ENCODE data around the gene PPT2.

The PPT2 gene, protein sequence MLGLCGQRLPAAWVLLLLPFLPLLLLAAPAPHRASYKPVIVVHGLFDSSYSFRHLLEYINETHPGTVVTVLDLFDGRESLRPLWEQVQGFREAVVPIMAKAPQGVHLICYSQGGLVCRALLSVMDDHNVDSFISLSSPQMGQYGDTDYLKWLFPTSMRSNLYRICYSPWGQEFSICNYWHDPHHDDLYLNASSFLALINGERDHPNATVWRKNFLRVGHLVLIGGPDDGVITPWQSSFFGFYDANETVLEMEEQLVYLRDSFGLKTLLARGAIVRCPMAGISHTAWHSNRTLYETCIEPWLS

DNA sequence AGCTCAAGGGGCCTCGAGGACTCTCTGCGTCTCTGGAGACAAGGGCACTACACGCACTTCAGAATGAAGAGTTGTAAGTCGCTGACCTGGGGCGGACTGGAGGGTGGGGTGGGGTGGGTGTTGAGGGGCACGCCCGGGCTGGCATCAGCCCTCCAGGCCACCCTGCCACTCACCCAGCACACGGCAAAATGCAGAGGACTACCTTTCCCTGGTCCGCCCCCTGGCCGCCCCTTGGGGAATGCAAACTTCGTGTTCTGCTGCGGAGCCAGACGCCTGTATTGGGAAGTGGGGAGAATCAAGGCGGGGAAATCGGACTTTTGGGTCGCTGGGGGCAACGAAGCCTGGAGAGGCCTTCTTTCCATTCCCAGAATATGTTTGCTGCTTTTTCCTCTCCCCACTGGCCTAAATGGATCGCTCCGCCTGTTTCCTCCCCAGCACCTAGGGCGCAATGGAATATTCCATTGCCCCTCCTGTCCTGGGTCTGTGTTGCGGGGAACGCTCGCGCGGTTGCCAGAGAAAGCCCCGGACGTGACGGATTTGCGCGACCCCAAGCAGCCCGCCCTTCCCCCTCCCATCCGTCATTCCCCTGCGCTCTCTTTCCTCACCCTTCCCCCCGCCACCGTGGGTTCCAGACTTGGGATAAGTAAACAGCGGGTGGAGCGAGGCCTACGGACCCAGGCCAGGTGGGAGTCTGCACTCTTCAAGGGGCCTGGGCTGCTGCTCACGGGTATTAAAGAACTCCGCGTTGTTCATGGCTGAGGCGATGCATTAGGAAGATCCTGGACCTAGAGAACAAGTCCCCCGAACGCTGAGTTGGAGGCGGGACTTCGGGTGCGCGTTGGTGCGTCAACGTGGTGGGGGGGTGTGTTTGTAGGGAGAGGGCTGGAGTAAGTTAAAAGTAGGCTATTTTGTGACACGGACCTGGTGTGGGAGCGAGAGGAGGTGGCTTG is at the start of gene PPT2:
Gene PPT2, plus strand, starts transcription at position 578 of the 950 bp plus-strand sequence. CDS start 454 bp downstream, outside the sequence.
- DNase-seq, result peak; percentile 93

DNA sequence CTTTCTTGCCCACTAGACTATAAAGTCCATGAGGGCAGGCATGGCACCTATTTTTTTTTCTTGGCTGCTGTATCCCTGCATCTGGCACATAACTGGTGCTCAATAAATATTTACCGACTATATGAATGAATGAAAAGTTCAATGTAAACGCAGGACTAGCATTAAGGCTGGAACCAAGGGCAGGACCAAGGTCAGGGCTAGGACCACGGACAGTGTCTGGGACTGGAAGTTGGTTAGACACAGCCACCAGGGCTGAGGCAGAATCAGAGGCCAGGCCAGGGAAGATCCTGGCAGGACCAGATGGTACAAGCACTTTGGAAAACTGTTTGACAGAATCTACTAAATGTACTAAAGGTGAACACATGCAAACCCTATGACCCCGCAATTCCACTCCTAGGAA is 48.5 kb upstream of the PPT2 start:
- no peak for DNase-seq

DNA sequence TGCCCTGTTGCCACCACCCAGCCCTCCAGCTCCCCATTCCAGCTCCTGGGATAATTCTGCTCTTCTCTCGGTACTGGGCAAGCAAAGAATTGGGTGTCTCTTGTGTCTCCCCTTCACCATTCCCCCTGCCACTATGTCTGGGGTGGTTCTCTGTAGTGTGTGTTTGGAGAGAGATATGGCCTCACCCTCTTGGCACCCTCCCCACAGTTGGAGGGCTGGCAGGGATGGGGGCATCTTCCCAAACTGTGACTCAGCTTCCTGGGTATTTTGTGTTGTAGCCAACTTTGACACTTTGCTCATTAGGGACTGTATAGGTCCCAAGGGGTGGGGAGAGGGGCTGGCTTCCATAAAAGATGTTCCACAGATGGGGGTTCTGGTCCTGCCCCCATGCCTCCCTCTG is 46.5 kb upstream of the PPT2 start:
- DNase-seq, result no peak

DNA sequence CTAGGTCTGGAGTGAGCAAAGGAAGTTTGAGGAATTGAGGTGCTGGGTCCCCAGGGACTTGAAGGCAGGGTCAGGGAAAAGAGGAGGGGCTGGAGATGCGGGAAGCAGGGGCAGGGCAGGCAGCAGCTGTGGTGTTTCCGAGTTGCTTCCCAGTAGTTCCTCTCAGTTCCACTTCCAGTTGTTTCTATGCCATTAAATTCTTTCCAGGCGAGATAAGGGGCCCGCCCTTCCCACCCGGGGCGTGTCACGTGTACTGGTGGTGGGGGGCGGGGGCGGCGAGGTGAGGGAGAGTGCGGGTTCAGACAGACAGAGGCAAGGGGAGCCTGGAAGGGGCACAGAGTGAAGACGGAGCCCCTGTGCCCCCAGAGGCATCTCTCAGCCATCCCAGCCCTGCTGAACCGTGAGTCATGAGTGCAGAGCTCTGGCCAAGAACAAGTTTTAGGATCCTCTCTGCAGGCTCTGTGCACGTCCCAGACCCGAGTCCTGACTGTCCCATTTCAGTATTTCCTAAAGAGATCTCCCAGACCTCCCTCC is 45.8 kb upstream of the PPT2 start:
- DNase-seq, result peak; percentile 59

DNA sequence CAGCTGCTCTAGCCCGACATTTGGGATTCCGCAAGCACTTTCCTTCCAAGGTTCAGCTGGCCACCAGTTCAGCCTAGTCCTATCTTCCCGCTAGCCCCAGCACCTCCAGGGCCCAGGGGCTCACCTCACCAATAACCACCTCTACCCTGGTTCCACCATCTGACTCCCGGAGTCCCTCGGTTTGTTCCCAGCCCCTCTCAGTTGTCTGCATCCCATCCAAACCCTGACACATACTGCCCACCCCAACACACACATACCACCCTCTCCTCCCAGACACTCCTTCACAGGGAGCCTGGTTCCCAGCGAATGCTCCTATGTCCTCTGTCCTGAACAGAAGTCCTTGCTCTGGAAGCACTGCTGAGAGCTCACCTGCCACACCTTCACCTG is 45.2 kb upstream of the PPT2 start:
- no peak for DNase-seq

DNA sequence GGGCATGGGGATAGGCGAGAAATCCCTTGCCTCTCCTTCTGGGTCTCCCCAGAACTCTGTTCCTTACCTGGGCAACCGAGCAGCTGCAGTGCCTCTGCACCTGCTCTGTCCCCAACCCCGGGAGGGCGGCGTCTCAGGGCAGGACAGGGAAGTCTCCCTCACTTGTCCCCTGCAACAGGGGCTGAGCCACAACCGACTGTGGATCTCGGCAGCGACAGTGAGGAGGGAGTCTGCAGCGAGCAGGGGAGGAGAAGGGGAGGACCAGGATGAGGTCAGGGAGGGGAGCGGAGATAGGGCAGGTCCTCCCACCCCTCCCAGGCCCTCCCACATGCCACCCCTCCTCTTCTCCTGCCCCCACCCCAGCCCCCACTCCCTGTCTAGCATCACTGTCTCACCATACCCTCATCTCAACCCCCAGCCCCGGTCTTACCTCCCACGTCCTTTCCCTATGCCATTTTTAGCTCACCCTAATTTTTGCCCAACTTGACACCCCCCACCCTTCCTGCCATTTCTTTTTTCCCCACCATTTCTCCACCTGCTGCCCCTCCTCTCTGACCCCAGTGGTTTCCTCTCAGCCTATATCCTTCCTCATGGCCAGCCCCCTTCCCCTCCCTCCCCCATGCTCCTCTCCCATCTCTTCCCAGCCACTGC is 44.7 kb upstream of the PPT2 start, which contains the start of gene TNXB:
Gene TNXB, minus strand, starts transcription at position 225 of the 651 bp plus-strand sequence. CDS start 11,140 bp downstream, outside the sequence.
- DNase-seq, result no peak

DNA sequence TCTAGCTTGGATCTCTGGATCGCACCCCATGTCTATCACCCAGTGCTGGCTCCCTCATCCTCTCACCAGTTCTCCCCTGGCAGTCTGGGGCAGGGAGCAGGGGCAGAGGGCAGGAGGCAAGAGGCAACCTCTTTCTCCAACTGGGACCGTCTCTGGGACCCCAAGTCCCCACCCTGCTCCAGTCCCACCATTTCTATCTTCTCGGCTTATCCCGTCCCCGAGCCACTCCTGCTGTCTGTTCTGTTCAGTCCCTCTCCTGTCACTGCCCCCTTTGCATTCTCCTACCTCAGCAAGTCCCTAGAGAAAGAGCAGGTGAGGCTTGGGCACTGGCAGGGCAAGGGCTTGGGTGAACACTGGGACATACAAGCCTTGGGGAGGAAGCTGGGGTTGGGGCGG is 44.2 kb upstream of the PPT2 start:
- no peak for DNase-seq

DNA sequence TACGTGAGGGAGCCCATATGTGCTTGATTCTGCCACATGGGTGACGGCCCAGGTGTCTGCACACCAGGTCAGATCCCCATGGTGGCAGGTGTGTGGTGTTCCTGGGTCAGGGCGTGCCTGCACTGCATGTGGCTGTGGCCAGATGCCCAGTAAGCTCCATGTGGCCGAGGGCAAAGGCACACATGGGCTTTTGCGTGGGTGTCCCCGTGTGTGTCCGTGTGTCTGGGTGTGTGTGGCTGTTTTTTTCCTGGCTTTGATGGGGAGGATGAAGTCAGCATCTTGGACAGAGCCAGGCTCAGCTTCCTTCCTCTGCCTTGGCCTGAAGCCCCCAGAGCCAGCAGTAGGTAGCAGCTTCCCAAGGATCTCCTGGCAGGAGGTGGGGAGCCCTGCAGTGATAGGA is 43.3 kb upstream of the PPT2 start:
- DNase-seq, result no peak

DNA sequence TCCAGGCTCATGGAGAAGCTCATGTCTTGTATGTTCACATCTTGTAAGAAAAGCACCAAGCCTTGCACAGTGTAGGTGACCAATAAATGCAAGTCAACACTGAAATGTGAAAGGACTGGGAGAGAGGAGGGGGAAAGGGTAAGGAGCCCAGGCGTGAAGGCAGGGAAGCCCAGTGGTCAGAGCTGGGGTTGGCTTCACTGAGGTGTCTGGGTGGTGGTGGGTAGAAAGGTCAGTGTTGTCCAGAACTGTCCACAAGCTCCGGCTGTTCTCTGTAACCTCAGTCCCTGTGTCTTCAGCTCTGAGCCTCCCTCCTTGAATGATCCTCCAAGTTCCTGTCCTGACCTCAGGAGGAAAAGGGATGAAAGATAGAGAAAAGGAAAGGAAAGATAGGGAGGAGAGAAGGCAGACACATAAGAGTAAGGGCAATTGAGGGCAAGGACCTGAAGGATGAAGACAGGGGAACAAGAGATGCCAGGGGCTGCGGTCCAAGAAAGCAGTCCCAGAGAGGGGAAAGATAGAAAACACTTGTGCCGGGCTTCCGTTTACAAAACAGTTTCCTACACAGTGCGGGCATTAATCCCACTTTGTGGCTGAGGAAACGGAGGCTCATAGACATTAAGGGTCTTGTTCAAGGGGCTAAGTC is 42.4 kb upstream of the PPT2 start:
- DNase-seq, result no peak

DNA sequence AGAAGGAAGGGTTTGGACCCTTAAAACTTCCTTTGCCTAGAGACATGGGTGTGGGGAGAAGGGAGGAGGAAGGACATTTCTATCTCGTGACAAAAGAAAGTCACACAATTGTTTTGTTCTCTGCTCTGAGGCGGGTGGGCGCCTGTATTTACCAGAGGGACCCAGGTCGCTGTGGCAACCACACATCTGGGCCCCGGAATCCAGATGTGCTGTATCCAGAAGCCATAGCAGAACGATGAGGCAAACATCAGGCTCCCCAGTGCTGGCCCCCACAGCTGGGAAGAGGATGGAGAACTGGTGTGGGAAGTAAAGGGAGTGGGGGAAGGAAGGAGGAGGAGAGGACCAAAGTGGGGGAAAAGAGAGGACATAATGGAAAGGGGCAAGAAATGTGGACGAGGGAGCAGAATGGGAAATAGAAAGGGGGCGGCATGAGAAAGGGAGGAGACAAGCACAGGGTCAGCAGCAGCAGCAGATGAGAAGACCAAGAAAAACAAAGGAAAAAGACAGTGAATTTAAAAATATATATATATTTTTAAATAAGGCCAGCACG is 41.4 kb upstream of the PPT2 start:
- DNase-seq, result no peak

DNA sequence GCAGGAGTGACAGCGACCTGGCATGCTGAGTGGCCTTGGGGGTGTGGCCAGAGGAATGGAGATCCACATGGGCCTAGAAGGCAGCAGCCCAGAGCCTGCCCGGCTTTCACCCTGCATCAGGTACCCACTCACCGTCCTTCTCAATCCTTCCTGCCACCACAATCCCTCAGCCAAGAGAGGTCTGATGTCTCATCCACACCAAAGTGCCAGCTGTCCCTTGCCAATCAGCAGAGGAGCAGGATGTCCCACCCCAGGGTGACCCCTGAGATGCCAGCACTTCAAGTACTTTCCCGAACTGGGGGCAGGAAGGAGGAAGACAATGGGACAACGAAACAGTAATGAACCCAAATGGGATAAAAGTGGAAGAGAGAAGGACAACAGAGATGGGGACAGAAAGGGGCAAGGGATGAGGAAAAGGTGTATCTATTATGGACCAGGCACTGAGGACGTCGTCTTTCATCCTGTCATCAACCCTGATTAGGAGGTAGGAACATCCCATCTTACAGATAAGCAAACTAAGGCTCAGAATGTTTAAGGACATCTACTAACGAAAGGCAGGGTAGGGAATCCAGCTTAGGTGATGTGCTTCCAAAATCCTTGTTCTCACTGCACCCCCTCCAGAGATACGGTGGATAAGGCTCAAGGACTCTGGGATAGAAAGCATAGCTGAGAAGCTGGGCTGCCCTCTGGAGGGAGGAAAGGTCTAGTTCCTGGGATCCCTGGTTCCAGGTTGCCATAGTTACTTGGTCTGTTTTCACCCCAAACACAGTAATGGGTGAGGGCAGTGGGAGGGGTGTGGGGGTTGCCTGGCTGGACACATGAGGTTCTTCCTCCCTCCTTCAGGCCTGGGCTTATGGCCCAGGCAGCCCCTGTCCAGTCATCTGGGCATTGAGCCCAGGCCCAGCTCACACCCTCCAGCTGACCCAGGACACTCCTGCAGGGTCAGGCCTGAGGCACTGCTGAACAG is 40.3 kb upstream of the PPT2 start:
- peak; percentile 98 for DNase-seq

DNA sequence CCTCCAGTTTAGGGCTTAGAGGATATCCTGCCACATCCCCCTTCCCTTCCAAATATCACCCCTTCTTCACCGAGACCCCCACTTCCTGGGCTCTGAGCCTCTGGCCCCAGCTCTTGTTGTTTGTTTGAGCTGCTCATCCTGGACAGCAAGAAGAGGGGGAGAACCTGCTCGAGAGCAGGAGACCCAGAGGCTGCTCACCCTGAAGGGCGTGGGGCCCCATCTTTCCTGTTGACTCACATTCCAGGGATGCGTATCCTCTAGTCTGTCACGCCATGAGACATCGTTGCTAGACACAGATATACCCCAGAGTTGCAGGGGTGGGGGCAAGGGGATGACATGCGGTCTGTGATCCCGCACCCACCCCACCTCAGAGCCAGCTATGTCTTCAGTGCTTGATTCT is 39.1 kb upstream of the PPT2 start:
- peak; percentile 82 for DNase-seq

DNA sequence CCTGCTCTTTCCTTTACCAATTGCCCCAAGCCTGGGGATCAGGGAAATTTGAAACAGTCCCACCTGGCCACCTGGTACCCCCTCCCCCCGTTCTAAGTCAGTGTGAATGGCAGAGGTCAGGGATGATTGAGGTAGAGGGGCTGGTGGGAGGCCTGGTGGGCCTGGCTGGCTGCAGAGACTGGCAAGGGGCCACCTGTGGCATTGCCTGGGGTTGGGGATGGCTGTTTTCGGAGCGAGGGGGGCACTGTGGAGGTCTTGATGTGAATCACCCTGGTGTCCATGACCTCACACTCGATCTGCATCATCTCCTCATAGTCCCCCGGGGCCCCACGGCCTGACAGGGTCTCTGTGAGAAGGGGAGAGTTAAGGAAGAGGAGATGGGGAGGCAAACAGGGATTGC is 38.3 kb upstream of the PPT2 start:
- DNase-seq, result no peak

DNA sequence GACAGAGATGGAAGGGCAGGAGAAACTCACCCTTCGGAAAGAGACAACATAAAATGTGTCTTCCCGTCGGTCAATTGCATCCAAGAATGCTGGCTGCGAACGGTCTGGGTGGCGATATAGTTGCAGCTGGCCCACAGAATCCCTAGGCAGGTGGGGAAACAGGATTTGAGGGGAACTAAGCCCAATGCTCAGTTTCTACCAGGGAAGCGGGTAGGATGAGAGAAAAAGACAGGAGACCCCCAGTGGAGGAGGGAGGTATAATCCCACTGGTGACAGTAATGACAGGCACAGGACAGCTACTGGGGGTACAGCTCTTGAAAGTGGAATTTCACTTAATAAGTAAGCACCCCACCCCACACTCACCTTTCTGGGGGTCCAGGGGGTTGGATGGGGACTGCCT is 37.3 kb upstream of the PPT2 start:
- peak; percentile 19 for DNase-seq

DNA sequence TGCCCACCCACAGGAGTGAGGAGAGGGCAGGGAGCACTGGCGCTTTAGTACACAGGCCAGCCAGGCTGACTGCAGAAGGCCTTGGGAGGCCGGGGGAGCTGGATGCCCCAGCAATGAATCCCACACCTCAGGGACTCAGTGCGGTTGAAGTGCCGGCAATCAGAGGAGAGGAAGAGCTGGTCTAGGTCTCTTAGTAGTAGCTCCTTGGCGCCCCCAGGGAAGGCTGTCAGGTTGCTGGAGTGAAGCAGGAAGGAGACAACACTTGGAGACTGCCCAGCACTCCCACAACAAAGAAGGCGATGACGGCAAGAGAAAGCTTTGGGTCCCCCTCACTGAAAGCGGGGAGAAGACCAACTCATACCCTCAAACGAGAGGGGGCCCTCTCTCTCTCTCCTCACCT is 36.5 kb upstream of the PPT2 start:
- DNase-seq, result no peak

DNA sequence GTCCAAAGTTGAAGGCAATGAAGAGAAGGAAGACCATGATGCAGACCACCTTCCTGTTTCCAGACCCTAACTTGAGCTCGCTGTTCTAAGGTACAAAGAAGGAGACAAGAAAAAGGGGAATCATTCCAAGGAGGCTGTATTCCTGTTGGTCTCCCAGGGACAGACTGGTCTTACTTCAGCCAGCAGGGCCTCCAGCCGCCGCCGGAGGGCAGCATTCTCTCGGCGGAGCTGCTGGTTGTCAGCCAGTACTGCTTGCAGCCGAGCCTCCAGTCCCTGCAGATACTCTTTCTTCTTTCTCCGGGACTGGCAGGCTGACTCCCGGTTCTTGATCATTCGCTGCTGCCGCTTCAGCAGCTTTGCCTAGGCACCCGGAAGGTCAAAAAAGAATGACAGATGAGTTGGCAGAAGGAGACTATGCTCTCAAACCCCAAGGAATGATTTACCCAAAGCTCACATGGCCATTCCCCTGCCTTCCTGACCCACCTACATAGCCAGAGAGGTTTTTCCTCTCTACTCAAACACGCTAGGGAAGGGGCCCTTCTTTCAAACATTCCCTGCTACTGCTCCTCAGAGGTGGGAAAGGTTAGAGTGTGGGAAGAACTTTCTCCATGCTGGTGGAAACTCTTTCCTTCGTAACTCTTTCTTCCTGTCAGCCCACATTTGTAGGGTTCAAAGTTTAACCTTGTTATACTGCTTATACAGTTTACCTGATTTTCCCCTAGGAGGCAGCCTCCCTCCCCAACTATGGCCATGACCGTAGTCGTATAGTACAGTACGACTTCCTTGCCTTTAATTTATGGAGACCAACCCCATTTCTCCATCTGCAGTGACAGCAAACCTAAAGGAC is 34.9 kb upstream of the PPT2 start:
- DNase-seq, result peak; percentile 77

DNA sequence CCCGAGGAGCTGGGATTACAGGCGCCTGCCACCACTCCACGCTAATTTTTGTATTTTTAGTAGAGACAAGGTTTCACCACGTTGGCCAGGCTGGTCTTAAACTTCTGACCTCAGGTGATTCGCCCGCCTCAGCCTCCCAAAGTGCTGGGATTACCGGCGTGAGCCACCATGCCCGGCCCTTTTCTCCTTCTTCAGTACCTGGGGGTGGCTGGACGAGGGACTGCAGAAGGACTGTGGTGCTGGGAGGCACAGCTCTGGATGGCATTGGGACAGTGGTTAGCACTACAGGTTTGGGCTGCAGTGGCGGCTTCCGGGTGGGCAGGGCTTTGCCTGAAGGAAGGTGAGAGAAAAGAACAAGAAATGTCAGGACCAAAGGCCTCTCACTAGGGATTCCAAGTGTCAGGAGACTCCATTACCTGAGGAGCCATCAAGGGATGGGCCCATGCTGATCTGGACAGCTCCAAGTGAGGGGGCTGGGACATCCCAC is 33.3 kb upstream of the PPT2 start:
- DNase-seq, result no peak

DNA sequence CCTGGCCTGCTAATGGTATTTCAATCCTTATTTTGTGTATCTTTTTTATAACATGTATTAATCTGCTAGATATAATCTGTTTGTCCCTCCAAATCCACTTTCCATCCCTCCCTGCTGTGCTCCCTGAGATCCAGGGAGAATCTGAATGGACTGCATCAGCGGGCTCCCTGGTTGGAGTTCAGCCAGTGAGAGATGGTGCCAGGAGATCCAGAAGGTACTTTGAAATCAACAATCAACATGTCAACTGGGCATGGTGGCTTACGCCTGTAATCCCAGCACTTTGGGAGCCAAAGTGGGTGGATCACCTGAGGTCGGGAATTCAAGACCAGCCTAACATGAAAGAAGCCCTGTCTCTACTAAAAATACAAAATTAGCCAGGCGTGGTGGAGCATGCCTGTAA is 30.3 kb upstream of the PPT2 start:
- DNase-seq, result no peak

DNA sequence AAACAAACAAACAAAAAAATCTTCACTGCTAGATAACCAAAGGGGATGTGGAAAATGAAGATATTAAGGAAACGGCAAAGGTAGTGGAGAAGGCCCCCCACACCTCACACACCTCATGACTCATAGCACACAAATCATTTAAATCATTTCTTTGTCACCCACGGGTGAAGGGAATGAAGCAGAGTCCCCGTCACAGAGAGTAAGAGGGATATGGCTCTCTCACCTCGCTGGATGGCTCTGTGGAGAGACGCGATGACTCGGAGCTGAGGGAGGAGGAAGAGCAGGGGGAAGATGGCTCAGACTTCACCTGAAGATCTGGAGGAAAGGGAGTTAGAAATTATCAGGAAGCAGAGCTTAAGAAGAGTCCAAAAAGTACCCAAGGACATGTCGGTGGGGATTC is 27.1 kb upstream of the PPT2 start:
- no peak for DNase-seq

DNA sequence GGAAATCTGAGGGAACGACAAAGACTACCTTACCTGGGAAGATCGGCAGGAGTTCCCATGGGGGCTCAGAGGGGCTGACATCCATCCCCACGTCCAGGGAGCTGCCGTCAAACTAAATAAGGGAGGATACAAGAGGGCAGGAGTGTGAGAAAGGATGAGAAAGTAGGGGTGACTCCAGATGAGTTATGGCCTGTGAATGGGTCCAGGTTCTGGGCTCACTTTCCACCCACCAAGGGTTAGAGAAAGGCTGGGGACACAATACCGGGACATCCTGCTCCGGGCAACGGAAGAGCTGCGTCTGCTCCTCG is 26.6 kb upstream of the PPT2 start:
- DNase-seq, result no peak
